SK-N-SH treated with all-trans-retinoic acid at 6 μM for 48 hours (cell line): ENCODE measurements around the gene ODC1.

Source experiments
- OSR1 ChIP-seq: fragments of 250-450 bp; sonication (Bioruptor Pico); IDR thresholded peaks from 2 replicates; pipeline ENCODE4 v1.8.0; 2022; ENCODE audit warnings: moderate library complexity, mild to moderate bottlenecking, inconsistent platforms
- ZC3H10 ChIP-seq: fragments of 250-450 bp; sonication (Bioruptor Pico); IDR thresholded peaks from 2 replicates; pipeline ENCODE4 v1.5.1; 2021; ENCODE audit warnings: mild to moderate bottlenecking, moderate library complexity
- ZFP30 ChIP-seq: fragments of 450-650 bp; formaldehyde crosslinking; IDR thresholded peaks from 2 replicates; pipeline ENCODE4 v1.5.0; 2022; ENCODE audit warnings: mild to moderate bottlenecking, moderate library complexity
- TF ChIP-seq, protein P1 (sequence below): fragments of 250-450 bp; sonication (Bioruptor Pico); IDR thresholded peaks from 2 replicates; pipeline ENCODE4 v1.8.0; 2020; ENCODE audit warnings: mild to moderate bottlenecking, moderate library complexity, borderline replicate concordance
- TF ChIP-seq, protein P2 (sequence below): fragments of 250-450 bp; sonication (Bioruptor Pico); IDR thresholded peaks from 2 replicates; pipeline ENCODE4 v1.5.1; 2021; ENCODE audit warnings: mild to moderate bottlenecking, moderate library complexity

DNA sequence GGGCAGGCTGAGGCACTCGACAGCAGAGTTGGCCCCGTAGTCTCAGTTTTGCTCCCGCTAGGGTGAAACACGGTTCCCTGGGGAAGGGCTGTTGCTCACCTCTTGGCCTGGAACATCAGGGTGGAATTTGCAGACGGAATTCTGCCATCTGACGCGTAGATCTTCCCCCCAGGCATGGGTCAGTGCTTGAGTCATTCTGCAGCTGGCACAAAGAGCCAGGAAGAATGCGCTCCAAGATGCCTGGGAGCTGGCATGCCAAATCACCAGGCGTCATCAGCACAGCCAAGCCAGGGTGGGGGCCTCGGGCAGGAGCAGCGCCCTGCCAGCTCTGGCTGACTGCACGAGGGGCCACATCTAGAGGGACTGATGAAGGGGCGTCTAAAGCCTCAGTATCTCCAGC, 42.7 kb downstream of the ODC1 start:
- no peak for TF ChIP-seq OSR1 (CRISPR knock-in tag)
- TF ChIP-seq, protein P1, sequence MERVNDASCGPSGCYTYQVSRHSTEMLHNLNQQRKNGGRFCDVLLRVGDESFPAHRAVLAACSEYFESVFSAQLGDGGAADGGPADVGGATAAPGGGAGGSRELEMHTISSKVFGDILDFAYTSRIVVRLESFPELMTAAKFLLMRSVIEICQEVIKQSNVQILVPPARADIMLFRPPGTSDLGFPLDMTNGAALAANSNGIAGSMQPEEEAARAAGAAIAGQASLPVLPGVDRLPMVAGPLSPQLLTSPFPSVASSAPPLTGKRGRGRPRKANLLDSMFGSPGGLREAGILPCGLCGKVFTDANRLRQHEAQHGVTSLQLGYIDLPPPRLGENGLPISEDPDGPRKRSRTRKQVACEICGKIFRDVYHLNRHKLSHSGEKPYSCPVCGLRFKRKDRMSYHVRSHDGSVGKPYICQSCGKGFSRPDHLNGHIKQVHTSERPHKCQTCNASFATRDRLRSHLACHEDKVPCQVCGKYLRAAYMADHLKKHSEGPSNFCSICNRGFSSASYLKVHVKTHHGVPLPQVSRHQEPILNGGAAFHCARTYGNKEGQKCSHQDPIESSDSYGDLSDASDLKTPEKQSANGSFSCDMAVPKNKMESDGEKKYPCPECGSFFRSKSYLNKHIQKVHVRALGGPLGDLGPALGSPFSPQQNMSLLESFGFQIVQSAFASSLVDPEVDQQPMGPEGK = peak; percentile 53; the same call in 1 of the 2 replicates
- no peak for TF ChIP-seq ZC3H10 (CRISPR knock-in tag)
- no peak for TF ChIP-seq ZFP30 (CRISPR knock-in tag)
- TF ChIP-seq, protein P2, sequence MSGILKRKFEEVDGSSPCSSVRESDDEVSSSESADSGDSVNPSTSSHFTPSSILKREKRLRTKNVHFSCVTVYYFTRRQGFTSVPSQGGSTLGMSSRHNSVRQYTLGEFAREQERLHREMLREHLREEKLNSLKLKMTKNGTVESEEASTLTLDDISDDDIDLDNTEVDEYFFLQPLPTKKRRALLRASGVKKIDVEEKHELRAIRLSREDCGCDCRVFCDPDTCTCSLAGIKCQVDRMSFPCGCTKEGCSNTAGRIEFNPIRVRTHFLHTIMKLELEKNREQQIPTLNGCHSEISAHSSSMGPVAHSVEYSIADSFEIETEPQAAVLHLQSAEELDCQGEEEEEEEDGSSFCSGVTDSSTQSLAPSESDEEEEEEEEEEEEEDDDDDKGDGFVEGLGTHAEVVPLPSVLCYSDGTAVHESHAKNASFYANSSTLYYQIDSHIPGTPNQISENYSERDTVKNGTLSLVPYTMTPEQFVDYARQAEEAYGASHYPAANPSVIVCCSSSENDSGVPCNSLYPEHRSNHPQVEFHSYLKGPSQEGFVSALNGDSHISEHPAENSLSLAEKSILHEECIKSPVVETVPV (CRISPR knock-in tag) = no peak
